CD4-positive, alpha-beta T cell treated with Interleukin-4 for 4 hours (primary cell): ENCODE data around the gene PACSIN1.
A peak's percentile ranks its signal among the peaks of the same experiment; 100 is the strongest.

Source experiments
- DNase-seq: peaks from one replicate; pipeline ENCODE4 v3.0.0-alpha.2; 2020

The PACSIN1 gene

GRCh38 chr6:34516391-34517324 lies 50.8 kb downstream of the PACSIN1 start:
- no peak for DNase-seq

DNA sequence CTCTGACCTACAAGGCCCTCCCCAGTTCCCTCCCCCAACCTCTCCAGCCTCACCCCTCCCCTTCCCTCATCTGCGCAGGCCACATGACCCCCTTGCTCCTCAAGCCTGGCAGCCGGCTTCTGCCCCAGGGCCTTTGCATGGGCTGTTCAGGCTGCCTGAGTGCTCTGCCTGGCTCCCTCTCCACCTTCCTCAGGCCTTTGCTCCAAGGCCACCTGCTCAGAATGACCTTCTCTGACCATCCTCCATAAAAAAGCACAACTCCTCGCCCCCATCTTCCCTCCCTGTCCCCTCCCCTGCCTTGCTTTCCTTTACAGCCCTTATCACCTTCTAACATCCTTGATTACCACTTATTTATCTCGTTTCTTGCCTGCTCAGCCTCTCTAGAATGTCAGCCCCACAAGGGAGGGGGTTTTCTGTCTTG lies 51.6 kb downstream of the PACSIN1 start:
- no peak for DNase-seq

GRCh38 chr6:34517966-34518365 lies 52.1 kb downstream of the PACSIN1 start:
- no peak for DNase-seq

DNA sequence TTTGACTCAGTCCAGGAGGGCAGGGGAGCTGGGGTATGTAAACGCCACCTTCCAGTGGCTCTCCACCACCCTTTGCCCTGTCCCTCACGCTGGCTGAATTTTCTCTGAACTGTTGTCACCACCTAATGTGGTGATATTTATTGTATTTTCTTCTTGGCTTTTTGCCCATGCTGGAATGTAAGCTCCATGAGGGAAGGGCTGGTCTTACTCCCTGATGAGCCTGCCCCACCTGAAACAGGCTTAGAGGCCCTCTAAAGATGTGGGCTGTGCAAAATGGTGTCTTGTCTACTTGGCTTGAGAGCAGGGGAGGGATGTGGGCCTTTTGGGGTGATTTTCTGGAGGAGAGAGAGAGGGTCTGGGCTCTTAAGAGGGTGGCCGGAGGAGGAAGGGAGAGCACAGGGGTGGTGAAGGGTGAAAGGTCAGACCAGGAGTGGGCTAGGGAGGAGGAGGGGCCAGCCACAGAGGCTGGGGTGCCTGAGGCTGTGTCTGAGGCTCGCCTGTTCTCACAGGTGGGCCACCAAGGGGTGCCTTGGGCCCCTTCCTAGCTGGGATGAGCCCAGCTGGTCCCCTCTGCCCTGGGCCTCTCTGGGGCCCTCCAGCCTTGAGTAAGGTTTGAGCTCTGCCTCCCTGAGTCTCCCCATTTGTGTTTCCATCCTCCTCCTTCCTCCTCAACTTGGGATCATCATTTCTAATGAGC lies 52.9 kb downstream of the PACSIN1 start:
- no peak for DNase-seq

DNA sequence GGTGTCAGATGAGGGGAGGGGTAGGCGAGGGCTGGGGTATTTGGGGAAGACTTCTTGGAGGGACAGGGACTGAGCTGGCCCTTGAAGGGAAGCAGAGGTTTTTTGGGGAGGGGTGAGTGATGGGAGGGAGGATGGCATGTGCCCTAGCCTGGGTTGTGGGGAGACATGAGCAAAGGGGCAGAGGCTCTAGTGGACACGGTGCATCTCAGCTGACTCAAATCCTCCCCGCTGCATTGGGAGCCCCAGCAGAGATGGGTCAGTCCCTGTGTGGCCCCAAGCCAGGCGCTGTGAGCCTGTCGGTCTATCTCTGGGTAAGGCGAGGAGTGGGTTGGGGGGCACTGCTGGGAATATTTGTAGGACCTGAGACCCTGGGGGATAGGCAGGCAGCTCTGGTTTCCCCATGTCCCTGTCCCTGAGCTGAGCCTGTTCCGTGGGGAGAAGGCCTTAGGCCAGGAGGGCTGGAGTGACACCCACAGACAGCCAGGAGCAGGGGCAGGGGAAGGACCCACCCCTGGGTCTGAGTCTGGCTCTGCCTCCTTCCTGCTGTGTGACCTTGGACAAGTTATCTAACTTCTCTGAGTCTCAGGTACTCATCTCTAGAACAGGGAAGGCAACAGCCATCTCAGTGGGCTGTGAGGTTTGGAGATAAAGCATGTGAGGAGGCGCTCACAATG lies 54.2 kb downstream of the PACSIN1 start:
- DNase-seq: no peak

DNA sequence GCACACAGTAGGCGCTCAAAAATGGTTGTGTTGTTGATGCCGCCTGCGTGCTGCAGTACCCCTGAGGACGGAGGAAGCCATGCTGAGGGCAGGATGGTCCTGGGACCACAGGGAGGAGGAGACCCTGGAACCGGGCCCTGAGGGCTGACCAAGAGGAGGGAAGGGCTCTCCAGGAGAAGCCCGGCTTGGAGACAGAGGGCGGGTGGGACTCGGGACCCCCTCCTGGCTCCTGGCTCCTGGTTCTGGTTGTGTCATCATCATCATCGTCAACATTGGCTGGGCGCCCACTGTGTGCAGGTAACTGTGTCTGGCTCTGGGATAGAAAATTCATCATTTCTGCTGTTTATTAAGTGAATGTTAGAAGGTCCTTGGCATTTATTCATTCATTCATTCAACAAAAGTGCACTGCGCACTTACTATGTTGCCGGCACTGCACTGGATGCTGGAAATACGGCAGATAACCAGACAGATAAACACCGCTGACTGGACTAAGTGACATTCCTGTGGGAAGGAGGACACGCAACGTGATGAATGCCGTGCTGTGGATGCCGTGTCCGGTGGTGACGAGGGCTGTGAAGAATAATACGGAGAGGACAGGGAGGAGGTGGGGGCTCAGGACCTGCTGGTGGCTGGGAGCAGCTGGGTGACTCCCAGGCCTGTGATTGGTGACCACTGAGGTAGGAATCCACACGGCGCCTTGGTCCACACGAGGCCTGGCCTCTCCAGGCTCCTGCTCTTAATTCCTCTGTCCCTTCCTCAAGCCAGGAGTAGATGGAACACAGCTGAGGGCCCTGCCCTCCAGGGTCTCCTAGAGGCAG lies 55.0 kb downstream of the PACSIN1 start:
- DNase-seq: no peak

DNA sequence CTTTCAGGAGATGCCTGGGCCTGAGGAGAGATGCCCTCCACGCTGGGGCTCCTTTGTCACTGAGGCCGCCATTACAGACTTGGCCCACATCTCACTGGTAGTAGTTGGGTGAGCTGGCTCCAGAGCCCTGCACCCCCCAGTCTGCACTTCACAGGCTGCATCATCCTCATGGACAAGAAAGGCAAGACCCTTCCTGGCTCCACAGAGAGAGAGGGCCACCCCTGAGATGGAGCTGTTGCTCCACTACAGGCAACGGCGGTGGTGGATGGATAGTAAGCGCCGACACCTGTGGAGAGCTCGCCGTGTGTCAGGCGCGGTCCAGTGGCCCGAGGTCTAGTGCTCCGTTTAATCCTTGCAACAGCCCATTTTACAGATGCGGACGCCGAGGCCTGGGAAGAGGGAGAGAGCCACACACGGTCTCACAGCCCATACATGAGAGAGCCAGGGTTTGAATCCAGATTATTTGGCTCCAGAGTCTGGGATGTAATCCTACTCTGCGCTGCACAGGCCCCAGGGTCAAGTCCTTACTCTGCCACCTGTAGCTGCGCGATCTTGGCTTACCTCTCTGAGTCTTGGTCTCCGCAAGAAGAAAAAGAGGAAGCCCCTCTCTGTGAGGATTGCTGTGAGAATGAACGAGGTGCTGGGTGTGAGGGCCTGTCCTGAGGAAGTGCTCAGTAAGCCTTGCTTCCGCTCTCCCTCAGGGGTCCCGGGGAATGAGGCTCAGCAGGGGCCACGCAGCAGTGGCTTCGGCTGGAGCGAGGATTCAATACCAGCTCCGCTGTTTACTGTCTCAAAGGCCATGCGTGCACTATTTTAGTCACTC lies 55.8 kb downstream of the PACSIN1 start:
- no peak for DNase-seq

DNA sequence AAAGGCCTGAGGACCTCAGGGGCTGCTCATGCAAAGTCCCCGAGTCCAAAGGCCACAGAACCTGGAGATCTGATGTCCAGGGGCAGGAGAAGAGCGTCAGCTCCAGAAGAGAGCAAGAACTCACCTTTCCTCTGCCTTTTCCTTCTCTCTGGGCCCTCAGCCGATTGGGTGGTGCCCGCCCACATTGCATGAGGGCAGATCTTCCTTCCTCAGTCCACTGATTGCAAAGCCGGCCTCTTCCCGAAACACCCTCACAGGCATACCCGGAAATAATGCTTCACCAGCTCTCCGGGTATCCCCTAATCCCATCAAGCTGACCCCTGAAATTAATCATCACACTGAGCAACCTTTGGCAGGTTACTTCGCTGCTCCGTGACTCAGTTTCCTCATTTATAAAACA lies 56.9 kb downstream of the PACSIN1 start:
- DNase-seq: no peak

DNA sequence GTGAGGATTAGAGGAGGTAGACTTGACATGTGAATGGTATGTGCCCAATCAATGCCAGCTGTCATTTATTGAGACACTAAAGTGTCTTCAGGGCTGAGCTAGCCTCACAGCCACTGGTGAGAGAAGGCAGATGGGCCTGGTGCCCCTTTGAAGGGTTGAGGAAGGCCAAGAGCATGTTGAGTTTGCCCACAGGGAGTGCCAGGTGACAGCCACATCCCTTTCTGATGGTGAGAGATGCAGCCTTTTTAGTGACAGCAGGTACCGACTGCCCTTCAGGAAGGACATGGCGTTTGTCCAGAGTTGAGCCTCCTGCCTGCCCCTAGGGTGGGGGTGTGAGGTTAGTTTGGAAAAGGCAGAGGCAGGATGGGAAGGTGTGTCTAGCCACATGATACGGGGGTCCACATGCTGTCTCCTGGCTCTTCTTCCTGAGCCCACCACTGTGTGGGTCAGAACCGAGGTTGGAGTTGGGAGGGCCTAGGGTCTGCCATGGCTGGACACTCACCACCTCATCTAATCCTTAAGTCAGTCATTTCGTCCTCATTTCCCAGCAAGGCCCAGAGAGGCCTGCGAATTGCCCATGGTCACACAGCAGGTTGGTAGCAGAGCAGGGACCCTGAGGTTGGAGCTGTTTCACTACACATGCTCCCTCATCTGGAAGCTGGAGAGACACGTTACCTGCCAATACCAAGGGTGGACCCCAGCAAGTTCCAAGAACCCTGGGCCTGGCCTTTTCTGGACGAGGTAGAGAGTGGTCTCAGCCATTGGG lies 57.7 kb downstream of the PACSIN1 start:
- DNase-seq: no peak

GRCh38 chr6:34524499-34524898 lies 58.6 kb downstream of the PACSIN1 start:
- no peak for DNase-seq

DNA sequence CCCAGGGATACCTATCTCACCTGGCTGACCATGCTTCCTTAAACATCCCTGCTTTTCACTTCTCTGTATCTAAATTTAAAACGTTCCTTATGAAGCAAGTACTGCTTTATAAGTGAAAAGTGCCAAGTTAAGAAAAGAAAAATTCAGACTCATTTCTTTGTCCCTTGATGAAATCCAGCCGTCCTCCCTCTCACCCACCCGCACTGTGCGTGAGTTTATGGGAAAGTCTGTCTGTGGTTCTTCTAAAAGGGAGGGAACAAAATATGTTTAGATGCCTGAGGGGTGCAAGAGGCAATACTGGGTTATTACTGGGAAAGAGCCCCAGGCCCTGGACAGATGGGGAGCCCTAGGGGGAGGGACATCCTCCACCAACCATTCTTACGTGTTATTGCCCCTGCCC lies 59.1 kb downstream of the PACSIN1 start:
- DNase-seq: no peak

- no peak for DNase-seq
Measured at GRCh38 chr6:34525431-34526175, 59.7 kb downstream of the PACSIN1 start.

GRCh38 chr6:34526241-34526972 lies 60.5 kb downstream of the PACSIN1 start:
- DNase-seq: no peak

DNA sequence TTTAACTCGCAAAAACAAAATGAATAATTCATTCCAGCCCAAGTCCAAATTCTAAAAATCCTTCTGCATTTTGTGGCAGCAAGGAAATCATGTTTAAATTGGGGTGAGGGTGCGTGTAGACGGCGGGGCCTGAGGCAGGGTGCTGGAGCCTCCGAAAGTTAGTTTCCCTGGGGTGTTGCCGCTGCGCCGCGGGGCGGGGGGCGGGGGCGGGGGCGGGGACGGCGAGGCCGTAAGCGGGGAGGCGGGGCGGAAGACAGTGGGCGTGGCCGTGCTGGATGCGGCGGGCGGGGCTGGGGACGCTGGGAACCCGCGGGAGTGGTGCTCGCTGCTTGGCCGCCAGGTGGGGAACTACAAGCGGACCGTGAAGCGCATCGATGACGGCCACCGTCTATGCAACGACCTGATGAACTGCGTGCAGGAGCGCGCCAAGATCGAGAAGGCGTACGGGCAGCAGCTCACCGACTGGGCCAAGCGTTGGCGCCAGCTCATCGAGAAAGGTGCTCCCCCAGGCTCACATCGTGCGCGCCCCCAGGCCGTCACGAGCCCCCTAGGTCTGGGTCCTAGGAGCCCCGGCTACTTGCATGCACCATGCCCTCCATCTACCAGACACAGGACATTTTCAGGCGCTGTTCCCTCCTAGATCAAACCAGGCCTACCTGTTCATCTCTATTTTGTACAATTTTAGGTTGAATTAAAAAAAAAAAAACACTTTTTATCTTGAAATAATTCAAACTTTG lies 61.3 kb downstream of the PACSIN1 start:
- peak; percentile 93 for DNase-seq

GRCh38 chr6:34527751-34528670 lies 62.1 kb downstream of the PACSIN1 start:
- DNase-seq: no peak

DNA sequence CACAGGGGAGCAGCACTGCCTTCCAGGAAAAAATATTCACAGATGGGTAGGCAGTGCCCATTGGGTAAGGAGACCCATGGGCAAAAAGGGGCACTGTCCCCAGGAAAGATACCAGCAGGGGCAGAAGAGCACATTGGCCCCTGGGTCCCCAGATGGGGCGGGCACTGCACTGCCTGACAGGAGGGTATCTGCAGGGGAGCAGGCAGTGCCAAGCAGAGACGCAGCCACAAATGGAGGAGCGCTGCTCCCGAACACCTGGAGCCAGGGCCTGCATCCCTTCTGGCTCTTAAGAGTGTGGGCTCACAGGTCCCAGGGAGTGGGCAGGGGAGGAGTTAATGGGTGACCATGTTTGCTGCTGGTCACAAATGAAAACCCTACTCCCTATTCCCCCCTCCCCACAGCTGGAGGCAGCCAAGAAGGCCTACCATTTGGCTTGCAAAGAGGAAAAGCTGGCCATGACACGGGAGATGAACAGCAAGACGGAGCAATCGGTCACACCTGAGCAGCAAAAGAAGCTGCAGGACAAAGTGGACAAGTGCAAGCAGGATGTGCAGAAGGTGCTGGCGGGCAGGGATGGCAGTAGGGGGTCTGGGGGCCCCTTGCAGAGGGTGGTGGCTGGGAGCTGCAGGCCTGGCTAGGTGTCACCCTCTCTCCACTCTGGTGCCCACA lies 63.3 kb downstream of the PACSIN1 start:
- no peak for DNase-seq
